IMR-90 (cell line): ENCODE results near the gene MICAL2. TPM values are rescaled to one million over a fixed set of nuclear protein-coding genes. Genes with fewer than 3 reads are reported as not detected.

Experiments
- ATAC-seq: fragments of 200-7000 bp; cut with Tn5 transposase; 2 replicates; pipeline ENCODE4 v1.9.1; 2020; ENCODE audit warnings: low read depth, mild to moderate bottlenecking, moderate library complexity
- BruUV-seq: library from RNA; stranded (reverse); fragments of 400-500 nt; replicated peaks from 2 replicates; lab custom pipeline; 2021; lab: Mats Ljungman, UMichigan
- CTCF ChIA-PET: fragments of 300-600 bp; formaldehyde crosslinking; extraction: SDS; loops from one replicate; lab custom pipeline; 2021; ENCODE audit warnings: antibody characterized with exemption; lab: Yijun Ruan, JAX
- POLR2A ChIA-PET: fragments of 300-600 bp; sonication (Branson Sonifier 250); formaldehyde crosslinking; loops from one replicate; lab custom pipeline; 2022; ENCODE audit warnings: antibody characterized with exemption; ENCODE audit not compliant: unreplicated experiment; lab: Charles Lee
- DNase-seq: peaks from one replicate; pipeline ENCODE4 v3.0.0; 2013
- H2AFZ ChIP-seq: replicated peaks from 2 replicates; pipeline ENCODE3; 2013; ENCODE audit warnings: low read length, mild to moderate bottlenecking; ENCODE audit not compliant: poor library complexity
- H2AK5ac ChIP-seq: 2 replicates; pipeline ENCODE4 v1.6.1; 2013; ENCODE audit warnings: low read depth, low read length, inconsistent platforms
- H2AK9ac ChIP-seq: replicated peaks from 2 replicates; pipeline ENCODE3; 2013; ENCODE audit warnings: mild to moderate bottlenecking, low read depth, low read length, moderate library complexity; ENCODE audit not compliant: poor library complexity
- H2BK120ac ChIP-seq: 2 replicates; pipeline ENCODE4 v1.6.1; 2013; ENCODE audit warnings: low read depth, low read length, inconsistent platforms
- H2BK15ac ChIP-seq: 3 replicates; pipeline ENCODE4 v1.6.1; 2013; ENCODE audit warnings: low read depth, low read length, inconsistent platforms
- H2BK20ac ChIP-seq: 2 replicates; pipeline ENCODE4 v1.6.1; 2013; ENCODE audit warnings: low read depth, mild to moderate bottlenecking, inconsistent platforms, low read length, moderate library complexity
- H2BK5ac ChIP-seq: 2 replicates; pipeline ENCODE4 v1.6.1; 2013; ENCODE audit warnings: mild to moderate bottlenecking, low read depth, low read length, inconsistent platforms; ENCODE audit not compliant: poor library complexity, severe bottlenecking
- H3K14ac ChIP-seq: replicated peaks from 2 replicates; pipeline ENCODE4 v1.6.1; 2013; ENCODE audit warnings: low read depth, low read length, inconsistent platforms
- H3K18ac ChIP-seq: 2 replicates; pipeline ENCODE4 v1.6.1; 2013; ENCODE audit warnings: low read depth, low read length, control low read depth
- H3K23ac ChIP-seq: 2 replicates; pipeline ENCODE4 v1.6.1; 2013; ENCODE audit warnings: low read depth, low read length, inconsistent platforms
- H3K27ac ChIP-seq: 2 replicates; pipeline ENCODE4 v1.5.1; 2013; ENCODE audit warnings: mild to moderate bottlenecking, control low read depth, low read length; ENCODE audit not compliant: insufficient read depth
- H3K27me3 ChIP-seq: 2 replicates; pipeline ENCODE4 v1.6.1; 2013; ENCODE audit warnings: low read length; ENCODE audit not compliant: control insufficient read depth, insufficient read depth
- H3K36me3 ChIP-seq: 2 replicates; pipeline ENCODE4 v1.6.1; 2013; ENCODE audit warnings: low read length, mixed read lengths; ENCODE audit not compliant: control insufficient read depth, insufficient read depth
- H3K4ac ChIP-seq: 2 replicates; pipeline ENCODE4 v1.6.1; 2013; ENCODE audit warnings: low read depth, low read length, inconsistent platforms
- H3K4me1 ChIP-seq: 2 replicates; pipeline ENCODE4 v1.6.1; 2013; ENCODE audit warnings: low read length, mixed read lengths; ENCODE audit not compliant: control insufficient read depth, insufficient read depth
- H3K4me2 ChIP-seq: 2 replicates; pipeline ENCODE4 v1.6.1; 2013; ENCODE audit warnings: low read depth, mild to moderate bottlenecking, control low read depth, low read length, moderate library complexity
- H3K4me3 ChIP-seq: 2 replicates; pipeline ENCODE4 v1.5.1; 2013; ENCODE audit warnings: low read depth, mild to moderate bottlenecking, control low read depth, low read length, moderate library complexity; ENCODE audit not compliant: insufficient read depth
- H3K56ac ChIP-seq: 2 replicates; pipeline ENCODE4 v1.6.1; 2013; ENCODE audit warnings: low read length, inconsistent platforms; ENCODE audit not compliant: insufficient read depth; ENCODE audit errors: extremely low read depth
- H3K79me1 ChIP-seq, 2 experiments: 2 replicates each; pipeline ENCODE4 v1.6.1; 2013; ENCODE audit warnings: low read length in 2 of 2, inconsistent platforms in 1 of 2, low read depth in 1 of 2
- H3K9ac ChIP-seq: 2 replicates; pipeline ENCODE4 v1.6.1; 2013; ENCODE audit warnings: low read depth, low read length, control low read depth
- H3K9me1 ChIP-seq: 2 replicates; pipeline ENCODE4 v1.6.1; 2013; ENCODE audit warnings: low read length, inconsistent platforms; ENCODE audit not compliant: insufficient read depth
- H3K9me3 ChIP-seq: 2 replicates; pipeline ENCODE4 v1.6.1; 2013; ENCODE audit warnings: low read length; ENCODE audit not compliant: control insufficient read depth, insufficient read depth
- H4K20me1 ChIP-seq: 2 replicates; pipeline ENCODE4 v1.6.1; 2013; ENCODE audit warnings: low read length, inconsistent platforms; ENCODE audit not compliant: insufficient read depth
- H4K5ac ChIP-seq: 2 replicates; pipeline ENCODE4 v1.6.1; 2013; ENCODE audit warnings: mild to moderate bottlenecking, low read depth, low read length, control low read depth
- H4K8ac ChIP-seq, 2 experiments: 2 replicates each; pipeline ENCODE4 v1.6.1; 2013; ENCODE audit warnings: low read depth in 2 of 2, low read length in 2 of 2, control low read depth in 1 of 2, inconsistent platforms in 1 of 2
- H4K91ac ChIP-seq: 2 replicates; pipeline ENCODE4 v1.6.1; 2013; ENCODE audit warnings: low read depth, low read length, inconsistent platforms; ENCODE audit not compliant: insufficient read depth
- CEBPB ChIP-seq: IDR thresholded peaks from 2 replicates; pipeline ENCODE4 v1.6.1; 2012; ENCODE audit warnings: low read depth, low read length, improper control_type of control experiment
- FOS ChIP-seq: fragments of 150-350 bp; IDR thresholded peaks from 2 replicates; pipeline ENCODE4 v1.6.1; 2016; ENCODE audit warnings: low read depth, low read length
- POLR2A ChIP-seq: IDR thresholded peaks from 2 replicates; pipeline ENCODE4 v1.6.1; 2012; ENCODE audit warnings: mild to moderate bottlenecking, low read depth, low read length
- WGBS, 2 experiments: methylation state at CpG; one replicate each; pipeline versions ENCODE4 v1.1.5 to v1.1.7; 2013; ENCODE audit warnings: missing lambda C conversion rate in 2 of 2; ENCODE audit not compliant: insufficient read length in 1 of 2; ENCODE audit errors: extremely low coverage in 2 of 2; 5-methylcytosine and 5-hydroxymethylcytosine counted together
- dilution Hi-C: fragments of 300-500 bp; cut with HindIII; formaldehyde crosslinking; loops from one replicate; pipeline ENCODE4 v1.14.3; 2018; ENCODE audit warnings: low sequenced_read_pairs; ENCODE audit not compliant: unreplicated experiment
- in situ Hi-C: fragments of 300-500 bp; cut with MboI; formaldehyde crosslinking; loops from 3 replicates; pipeline ENCODE4 v1.14.3; 2019; ENCODE audit warnings: low sequenced_read_pairs, inconsistent platforms, mixed read lengths
- intact Hi-C: fragments of 100-400 bp; cut with micrococcal nuclease; formaldehyde crosslinking; loops from 2 replicates; pipeline ENCODE4 v1.10.0; 2022
- polyA plus RNA-seq, 3 experiments: library from polyadenylated mRNA; depleted of rRNA; stranded (reverse); fragments of >200 nt; gene quantifications; 2 replicates each; pipeline ENCODE4 v1.2.3, GENCODE V29; 2012; ENCODE audit warnings: low replicate concordance in 1 of 3
- total RNA-seq: library from RNA; depleted of rRNA; stranded (reverse); fragments of >200 nt; gene quantifications from 2 replicates; pipeline ENCODE4 v1.2.3, GENCODE V29; 2012
- TF ChIP-seq, protein P1 (sequence below): conservative IDR thresholded peaks from 2 replicates; pipeline ENCODE4 v1.5.1; 2012; ENCODE audit warnings: mild to moderate bottlenecking, low read depth, low read length, improper control_type of control experiment

The MICAL2 gene
- total and polyA plus RNA-seq, 2 of the 4 experiments (the other 2 are of a cell fraction), result 170 to 336 TPM

DNA sequence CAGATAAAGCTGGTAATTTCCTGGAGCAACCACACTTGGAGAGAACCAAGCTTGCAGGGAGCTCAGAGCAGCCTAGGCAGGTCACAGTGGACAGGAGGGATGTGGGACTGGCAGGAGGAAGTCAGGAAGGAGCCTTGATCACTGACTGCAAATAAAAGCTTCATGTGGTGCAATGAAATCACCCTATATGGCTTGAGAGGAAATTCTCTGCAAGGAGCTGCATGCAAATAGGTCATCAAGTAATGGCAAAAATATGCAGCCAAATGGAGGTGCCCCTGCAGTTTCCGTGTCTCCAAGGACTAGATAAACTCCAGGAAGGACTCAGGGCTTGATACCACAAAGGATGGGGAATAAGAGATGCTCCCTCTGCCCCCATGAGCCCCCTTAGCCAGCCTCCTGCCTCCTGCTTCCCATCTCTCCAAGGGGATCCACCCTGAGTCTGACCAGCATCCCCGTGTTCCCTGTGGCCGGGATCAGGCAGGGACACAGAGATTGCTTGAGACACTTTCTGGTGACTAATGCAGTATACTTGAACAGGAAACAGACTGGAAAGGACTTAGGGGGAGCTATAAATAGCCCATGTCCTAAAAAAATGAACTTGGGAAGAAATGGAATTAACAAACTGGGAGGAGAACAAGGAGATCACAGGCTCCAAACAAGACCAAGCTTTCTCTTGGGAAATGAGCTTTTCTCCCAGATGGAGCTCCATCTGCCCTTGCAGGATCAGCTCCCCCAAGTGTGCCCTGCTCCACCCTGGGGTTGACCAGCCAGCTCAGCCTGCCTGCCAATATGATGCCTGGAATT, 23.9 kb upstream of the MICAL2 start:
- peak overlapping the region; percentile 100 for H3K4ac ChIP-seq
- peaks cover 30% of the 10 kb centered on the region for H3K9me1 ChIP-seq
- H4K8ac ChIP-seq, result peak overlapping the region; percentile 99 to 100
- peak overlapping the region; percentile 96 for H3K9ac ChIP-seq
- H3K36me3 ChIP-seq, result no peaks in the 10 kb centered on the region
- H3K79me1 ChIP-seq, result peaks cover 8 to 58% of the 10 kb centered on the region in 2 experiments; a peak in 3 of 4 replicates
- BruUV-seq, result no TSS peak
- CTCF ChIA-PET, result interaction anchor here (0.7 to 2.8 kb wide), 6 partner anchors 26 to 200 kb away, joined by 3 to 17 read pairs (median 4); partner anchors contain the start of gene DKK3
- H3K27ac ChIP-seq, result peak overlapping the region; percentile 97
- in situ Hi-C loops (no loop called here), dilution Hi-C loops (no loop called here), intact Hi-C loops (loop anchor here (1.0 to 10.0 kb wide), 3 partner anchors 24 to 148 kb away; partner anchors contain the start of gene MICAL2)
- peak overlapping the region; percentile 100 for H3K23ac ChIP-seq
- no peaks in the 10 kb centered on the region for H3K9me3 ChIP-seq
- H3K18ac ChIP-seq, result peak overlapping the region; percentile 100
- POLR2A ChIA-PET, result interaction anchor here (0.5 to 3.4 kb wide), 14 partner anchors 10 to 1786 kb away, joined by 3 to 23 read pairs (median 3); partner anchors contain the start of gene MICAL2
- 0% methylated on average over 2 of the region's 3 CpGs; no CpG with 5 or more reads in 1 of the 2 experiments for WGBS, 2 experiments
- no peaks in the 10 kb centered on the region for H4K20me1 ChIP-seq
- H3K27me3 ChIP-seq, result no peaks in the 10 kb centered on the region
- TF ChIP-seq POLR2A, result peak; percentile 90
- TF ChIP-seq FOS, result peak; percentile 66
- TF ChIP-seq CEBPB, result peak; percentile 92
- TF ChIP-seq, protein P1, sequence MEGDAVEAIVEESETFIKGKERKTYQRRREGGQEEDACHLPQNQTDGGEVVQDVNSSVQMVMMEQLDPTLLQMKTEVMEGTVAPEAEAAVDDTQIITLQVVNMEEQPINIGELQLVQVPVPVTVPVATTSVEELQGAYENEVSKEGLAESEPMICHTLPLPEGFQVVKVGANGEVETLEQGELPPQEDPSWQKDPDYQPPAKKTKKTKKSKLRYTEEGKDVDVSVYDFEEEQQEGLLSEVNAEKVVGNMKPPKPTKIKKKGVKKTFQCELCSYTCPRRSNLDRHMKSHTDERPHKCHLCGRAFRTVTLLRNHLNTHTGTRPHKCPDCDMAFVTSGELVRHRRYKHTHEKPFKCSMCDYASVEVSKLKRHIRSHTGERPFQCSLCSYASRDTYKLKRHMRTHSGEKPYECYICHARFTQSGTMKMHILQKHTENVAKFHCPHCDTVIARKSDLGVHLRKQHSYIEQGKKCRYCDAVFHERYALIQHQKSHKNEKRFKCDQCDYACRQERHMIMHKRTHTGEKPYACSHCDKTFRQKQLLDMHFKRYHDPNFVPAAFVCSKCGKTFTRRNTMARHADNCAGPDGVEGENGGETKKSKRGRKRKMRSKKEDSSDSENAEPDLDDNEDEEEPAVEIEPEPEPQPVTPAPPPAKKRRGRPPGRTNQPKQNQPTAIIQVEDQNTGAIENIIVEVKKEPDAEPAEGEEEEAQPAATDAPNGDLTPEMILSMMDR, result no peak
- peak overlapping the region; percentile 100 for H2BK5ac ChIP-seq
- H2AK9ac ChIP-seq, result peak overlapping the region; percentile 99
- peak overlapping the region; percentile 100 for H4K5ac ChIP-seq
- peak overlapping the region; percentile 88 for H2AFZ ChIP-seq
- H3K56ac ChIP-seq, result peak overlapping the region; percentile 100
- peak; percentile 97 for DNase-seq
- peak overlapping the region; percentile 100 for H2BK120ac ChIP-seq
- ATAC-seq, result peak; percentile 77
- H3K4me3 ChIP-seq, result peak overlapping the region; percentile 46; the same call in 1 of the 2 replicates
- H2AK5ac ChIP-seq, result peak overlapping the region; percentile 100
- H4K91ac ChIP-seq, result peak overlapping the region; percentile 100
- peaks cover 34% of the 10 kb centered on the region for H3K4me1 ChIP-seq
- peak overlapping the region; percentile 100 for H2BK20ac ChIP-seq
- peak overlapping the region; percentile 99 for H2BK15ac ChIP-seq
- H3K4me2 ChIP-seq, result peak overlapping the region; percentile 88
- H3K14ac ChIP-seq, result peak overlapping the region; percentile 100
